NT2/D1 (cell line): ENCODE results near the gene SMOC2.

ENCODE experiments used
- SUZ12 ChIP-seq: IDR thresholded peaks from 2 replicates; pipeline ENCODE4 v1.6.1; 2011; ENCODE audit not compliant: insufficient read length, insufficient read depth; ENCODE audit errors: extremely low read depth
- YY1 ChIP-seq: IDR thresholded peaks from 2 replicates; pipeline ENCODE4 v1.6.1; 2011; ENCODE audit not compliant: insufficient read length, insufficient read depth
- ZNF274 ChIP-seq: IDR thresholded peaks from 2 replicates; pipeline ENCODE4 v1.6.1; 2011; ENCODE audit warnings: mild to moderate bottlenecking, low read depth, low read length

- TF ChIP-seq YY1 = no peak
- no peak for TF ChIP-seq ZNF274
- TF ChIP-seq SUZ12 = no peak
Observed at GRCh38 chr6:168565112-168565511, 124.1 kb downstream of the SMOC2 start.
